Jurkat, Clone E6-1 (cell line): ENCODE data around the gene LZTS2.

Source experiments
- DNase-seq: peaks from one replicate; pipeline ENCODE4 v3.0.0-alpha.2; 2011; ENCODE audit warnings: low read depth, low spot score
- H3K4me3 ChIP-seq: 2 replicates; pipeline ENCODE4 v1.5.1; 2011; ENCODE audit warnings: mild to moderate bottlenecking, low read length, control low read depth, moderate library complexity

Gene LZTS2

GRCh38 chr10:101042667-101043362 is 43.2 kb downstream of the LZTS2 start:
- H3K4me3 ChIP-seq, result peak overlapping the region; percentile 73
- DNase-seq, result peak; percentile 87

- DNase-seq, result no peak
- peak overlapping the region; percentile 73 for H3K4me3 ChIP-seq
Measured at GRCh38 chr10:101043363-101043707, 43.7 kb downstream of the LZTS2 start.

DNA sequence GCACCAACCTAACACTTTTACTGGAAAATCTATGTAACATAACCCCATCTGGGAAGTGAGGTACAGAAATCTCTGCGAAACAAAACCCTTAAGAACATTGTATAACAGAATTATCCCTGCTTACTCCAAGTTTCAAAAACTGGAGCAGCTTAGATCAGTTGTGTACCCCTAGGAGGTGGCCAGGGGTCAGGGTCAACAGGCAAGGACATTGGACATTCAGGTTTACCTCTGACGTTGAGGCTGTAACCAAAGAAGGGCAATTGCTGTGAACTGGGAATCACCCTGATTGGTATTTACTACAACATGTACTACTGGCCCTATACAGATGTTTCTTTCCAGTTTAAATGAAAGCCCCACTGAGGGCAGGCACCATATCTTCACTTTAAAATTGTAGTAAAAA is 44.5 kb downstream of the LZTS2 start:
- H3K4me3 ChIP-seq, result no peak overlapping the region
- DNase-seq, result no peak

DNA sequence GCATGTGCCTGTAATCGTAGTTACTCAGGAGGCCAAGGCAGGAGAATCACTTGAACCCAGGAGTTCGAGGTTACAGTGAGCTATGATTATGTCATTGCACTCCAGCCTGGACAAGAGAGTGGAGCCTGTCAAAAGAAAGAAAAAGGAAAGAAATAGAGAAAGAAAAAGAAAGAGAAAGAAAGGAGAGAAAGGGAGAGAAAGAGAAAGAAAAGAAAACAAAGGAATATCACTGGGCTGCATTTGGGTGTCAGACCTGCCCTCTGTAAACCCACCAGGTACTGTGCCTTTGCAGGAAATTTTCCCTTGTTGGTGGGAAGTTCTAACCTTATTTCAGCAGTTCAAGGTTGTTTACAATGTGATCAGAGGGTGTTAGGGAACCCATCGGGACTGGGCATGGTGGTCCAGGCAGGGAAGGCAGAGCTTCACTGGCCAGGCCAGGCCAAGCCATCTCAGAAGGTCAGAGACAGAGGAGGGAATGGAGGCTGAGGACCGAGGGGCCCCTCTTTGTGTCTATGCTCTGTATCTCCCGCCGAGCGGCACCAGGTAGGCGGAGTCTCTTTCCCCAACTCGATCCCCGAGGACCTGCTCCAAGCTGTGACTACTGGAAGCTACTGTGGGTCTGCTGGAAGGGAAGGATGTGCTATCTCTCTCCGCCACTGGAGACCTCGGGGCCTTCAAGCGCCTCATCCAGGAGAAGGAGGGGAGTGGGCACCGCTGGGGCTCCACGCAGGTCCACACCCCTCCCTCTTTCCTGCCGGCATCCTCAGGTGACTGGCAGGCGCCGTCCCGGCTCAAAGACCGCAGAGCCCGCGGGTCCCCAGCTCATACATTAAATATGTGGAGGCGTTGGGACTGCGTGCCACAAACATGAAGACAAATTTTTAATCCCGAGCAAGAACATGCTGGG is 47.0 kb downstream of the LZTS2 start:
- H3K4me3 ChIP-seq, result no peak overlapping the region
- DNase-seq, result no peak

DNA sequence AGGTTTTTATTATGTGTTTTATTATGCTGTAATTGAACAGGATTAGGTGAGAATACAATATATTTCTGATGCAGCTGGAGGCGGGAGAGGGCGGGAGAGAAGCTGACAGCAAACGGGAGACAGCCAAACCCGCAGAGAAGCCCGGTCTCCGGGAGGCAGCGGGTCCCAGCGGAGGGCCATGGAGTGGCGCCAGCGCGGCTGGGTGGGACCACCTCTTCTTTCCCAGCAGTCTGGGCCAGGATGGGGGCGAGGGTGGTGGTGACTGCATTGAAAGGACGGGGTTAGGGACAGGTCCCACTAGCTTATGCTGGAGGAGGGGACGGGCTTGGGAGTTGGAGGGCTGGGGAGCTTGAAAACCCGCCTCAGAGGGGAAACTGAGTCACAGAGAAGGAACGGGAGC is 47.7 kb downstream of the LZTS2 start:
- no peak for DNase-seq
- no peak overlapping the region for H3K4me3 ChIP-seq

GRCh38 chr10:101047961-101048892 is 48.6 kb downstream of the LZTS2 start:
- no peak for DNase-seq
- H3K4me3 ChIP-seq, result no peak overlapping the region

- peak; percentile 32 for DNase-seq
- H3K4me3 ChIP-seq, result peak overlapping the region; percentile 13
Measured at GRCh38 chr10:101050208-101051069, 50.8 kb downstream of the LZTS2 start.

- H3K4me3 ChIP-seq, result no peak overlapping the region
- no peak for DNase-seq
Measured at GRCh38 chr10:101052285-101052684, 52.7 kb downstream of the LZTS2 start.

DNA sequence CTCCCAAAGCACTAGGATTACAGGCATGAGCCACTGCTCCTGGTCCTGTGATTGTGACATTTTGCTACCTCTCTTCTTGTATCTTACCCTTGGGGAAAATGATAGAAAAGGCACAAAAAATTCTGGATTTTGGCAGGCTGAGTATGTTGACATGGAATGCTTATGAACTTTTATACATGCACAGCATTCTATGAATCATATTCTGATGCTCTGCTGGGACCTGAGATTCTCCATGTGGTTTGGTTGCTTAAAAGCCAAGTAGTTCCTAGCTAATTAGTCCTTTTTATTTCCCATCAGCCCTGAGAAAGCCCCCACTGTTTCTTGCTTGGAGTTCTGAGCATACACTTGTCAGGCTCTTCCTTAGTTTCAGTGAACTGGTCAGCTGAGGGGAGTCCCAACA is 53.9 kb downstream of the LZTS2 start:
- no peak for DNase-seq
- H3K4me3 ChIP-seq, result no peak overlapping the region

DNA sequence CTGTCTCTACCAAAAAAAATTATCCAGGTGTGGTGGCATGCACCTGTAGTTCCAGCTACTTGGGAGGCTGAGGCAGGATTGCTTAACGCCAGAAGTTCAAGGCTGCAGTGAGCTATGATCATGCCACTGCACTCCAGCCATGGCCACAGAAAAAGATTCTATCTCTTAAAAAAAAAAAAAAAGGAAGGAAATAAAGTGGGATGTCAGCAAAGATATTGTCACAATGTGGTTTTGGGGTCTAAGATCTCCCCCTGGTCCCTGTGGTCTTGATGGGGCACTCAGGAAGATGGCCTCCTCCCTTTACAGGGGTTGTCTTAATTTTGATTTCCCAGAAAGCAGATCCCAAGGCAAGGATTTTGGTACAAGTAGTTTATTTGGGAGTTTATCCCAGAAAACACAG is 54.7 kb downstream of the LZTS2 start:
- DNase-seq, result no peak

GRCh38 chr10:101054876-101055275 is 55.3 kb downstream of the LZTS2 start:
- no peak for DNase-seq
- no peak overlapping the region for H3K4me3 ChIP-seq

More for the DNA sequence above, 54.7 kb downstream of the LZTS2 start:
- no peak overlapping the region for H3K4me3 ChIP-seq

DNA sequence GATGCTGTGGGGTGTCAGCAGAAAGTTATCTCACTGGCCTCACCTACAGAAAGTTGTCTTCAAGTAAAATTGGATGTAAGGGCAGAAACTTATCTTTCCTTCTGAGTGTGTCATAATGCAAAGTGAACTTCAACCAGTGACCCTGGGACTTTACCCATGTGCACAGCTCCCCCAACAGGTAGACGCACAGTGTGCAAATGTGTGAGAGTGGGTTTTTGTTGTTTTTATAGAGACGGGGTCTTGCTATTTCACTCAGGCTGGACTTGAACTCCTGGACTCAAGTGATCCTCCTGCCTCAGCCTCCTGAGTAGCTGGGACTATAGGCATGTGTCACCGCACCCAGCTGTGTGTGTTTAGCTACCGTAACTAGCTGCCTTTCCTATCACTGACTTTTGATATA is 55.8 kb downstream of the LZTS2 start:
- no peak overlapping the region for H3K4me3 ChIP-seq
- DNase-seq, result no peak

- no peak overlapping the region for H3K4me3 ChIP-seq
- DNase-seq, result no peak
Measured at GRCh38 chr10:101056365-101057151, 57.0 kb downstream of the LZTS2 start.
